ENCODE data around the gene TNMD.
A peak's percentile ranks its signal among the peaks of the same experiment; 100 is the strongest.

Gene TNMD

DNA sequence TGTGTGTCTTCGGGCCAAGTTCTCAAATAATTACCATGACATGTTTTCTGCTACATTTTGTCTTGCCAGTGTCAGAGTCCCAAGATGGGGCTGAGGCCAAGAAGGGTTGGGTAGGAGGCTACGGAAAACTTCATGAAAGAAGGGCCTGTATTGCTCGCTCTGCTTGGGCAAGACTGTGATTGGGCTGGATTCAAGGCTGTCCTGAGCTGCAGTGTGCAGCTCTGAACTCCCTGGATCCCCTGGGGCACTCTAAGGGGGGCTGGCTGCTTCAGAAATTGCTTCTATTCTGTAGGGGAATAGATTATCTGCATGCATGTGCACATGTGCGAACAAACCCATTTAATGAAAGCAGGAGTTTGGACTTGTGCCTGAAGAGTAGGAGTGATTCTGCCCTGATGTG, 38.3 kb downstream of the TNMD start:
- TF ChIP-seq, protein P1, sequence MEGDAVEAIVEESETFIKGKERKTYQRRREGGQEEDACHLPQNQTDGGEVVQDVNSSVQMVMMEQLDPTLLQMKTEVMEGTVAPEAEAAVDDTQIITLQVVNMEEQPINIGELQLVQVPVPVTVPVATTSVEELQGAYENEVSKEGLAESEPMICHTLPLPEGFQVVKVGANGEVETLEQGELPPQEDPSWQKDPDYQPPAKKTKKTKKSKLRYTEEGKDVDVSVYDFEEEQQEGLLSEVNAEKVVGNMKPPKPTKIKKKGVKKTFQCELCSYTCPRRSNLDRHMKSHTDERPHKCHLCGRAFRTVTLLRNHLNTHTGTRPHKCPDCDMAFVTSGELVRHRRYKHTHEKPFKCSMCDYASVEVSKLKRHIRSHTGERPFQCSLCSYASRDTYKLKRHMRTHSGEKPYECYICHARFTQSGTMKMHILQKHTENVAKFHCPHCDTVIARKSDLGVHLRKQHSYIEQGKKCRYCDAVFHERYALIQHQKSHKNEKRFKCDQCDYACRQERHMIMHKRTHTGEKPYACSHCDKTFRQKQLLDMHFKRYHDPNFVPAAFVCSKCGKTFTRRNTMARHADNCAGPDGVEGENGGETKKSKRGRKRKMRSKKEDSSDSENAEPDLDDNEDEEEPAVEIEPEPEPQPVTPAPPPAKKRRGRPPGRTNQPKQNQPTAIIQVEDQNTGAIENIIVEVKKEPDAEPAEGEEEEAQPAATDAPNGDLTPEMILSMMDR (IDR thresholded peaks at IDR 0.05; ENCODE audit: low read depth, low read length) = no peak
- DNase-seq (ENCODE audit: extremely low read depth, low read depth) = no peak

DNA sequence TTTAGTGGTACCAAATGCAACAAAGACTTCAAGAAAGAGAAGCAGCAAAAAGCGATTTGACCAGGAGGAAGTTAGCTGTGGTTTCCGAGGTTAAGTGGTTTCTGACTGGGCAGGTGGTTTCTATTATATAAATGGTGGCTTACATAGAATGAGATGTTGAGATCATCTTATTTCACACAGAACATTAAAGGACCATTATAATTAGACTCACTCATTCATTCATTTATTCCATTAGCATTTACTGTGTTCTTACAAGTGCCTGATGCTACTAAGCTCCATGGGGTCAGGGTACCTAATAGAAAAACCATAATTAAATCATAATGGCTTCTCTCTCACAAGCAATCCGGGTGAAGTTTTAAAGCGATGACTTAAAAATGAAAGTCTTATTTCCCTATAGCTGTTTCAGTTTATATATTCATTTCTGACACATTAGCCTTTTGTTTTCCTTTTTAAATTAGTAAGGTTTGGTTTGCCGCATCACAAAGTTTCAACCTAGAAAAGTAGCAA, 41.3 kb downstream of the TNMD start:
- TF ChIP-seq, protein P1 (IDR thresholded peaks at IDR 0.05; ENCODE audit: low read depth, low read length) = no peak
- DNase-seq (ENCODE audit: extremely low read depth, low read depth) = no peak

DNA sequence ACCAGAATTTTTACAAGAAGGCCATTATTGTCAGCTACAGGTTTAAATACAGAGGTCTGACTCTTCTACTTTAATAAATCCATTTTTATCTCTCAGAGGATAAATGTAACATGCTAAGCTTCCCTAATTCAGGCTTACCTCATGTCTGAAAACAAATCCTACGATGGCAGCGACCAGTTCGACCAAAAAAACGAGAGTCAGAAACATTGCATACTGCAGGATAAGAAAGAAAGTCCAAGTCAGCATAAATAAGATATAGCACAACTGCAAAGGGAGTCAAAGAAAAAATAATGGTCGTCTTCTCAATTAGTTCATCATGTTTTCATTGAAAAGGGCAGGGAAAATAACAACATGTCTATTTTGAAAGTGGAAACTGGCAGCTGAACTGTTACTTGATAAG, 50.3 kb downstream of the TNMD start:
- TF ChIP-seq, protein P1 (IDR thresholded peaks at IDR 0.05; ENCODE audit: low read depth, low read length) = no peak
- no peak for DNase-seq (ENCODE audit: extremely low read depth, low read depth)

DNA sequence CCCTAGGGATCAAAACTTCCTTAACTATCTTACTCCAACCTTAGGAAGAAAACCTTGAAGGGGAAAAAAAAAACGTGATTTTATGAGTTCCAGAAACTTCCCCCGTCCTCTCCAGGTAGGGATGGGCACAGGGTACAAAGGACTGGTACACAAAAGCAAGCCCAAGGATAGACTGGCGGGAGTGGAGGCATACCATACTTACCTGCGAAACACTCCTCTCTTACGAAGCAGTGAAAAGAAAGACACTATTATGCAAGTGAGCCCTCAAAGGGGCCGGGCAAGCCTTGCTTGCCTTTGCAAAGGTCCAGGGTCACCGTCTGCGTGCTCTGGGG, 51.2 kb downstream of the TNMD start:
- DNase-seq (ENCODE audit: extremely low read depth, low read depth) = no peak
- TF ChIP-seq, protein P1 (IDR thresholded peaks at IDR 0.05; ENCODE audit: low read depth, low read length) = no peak

DNA sequence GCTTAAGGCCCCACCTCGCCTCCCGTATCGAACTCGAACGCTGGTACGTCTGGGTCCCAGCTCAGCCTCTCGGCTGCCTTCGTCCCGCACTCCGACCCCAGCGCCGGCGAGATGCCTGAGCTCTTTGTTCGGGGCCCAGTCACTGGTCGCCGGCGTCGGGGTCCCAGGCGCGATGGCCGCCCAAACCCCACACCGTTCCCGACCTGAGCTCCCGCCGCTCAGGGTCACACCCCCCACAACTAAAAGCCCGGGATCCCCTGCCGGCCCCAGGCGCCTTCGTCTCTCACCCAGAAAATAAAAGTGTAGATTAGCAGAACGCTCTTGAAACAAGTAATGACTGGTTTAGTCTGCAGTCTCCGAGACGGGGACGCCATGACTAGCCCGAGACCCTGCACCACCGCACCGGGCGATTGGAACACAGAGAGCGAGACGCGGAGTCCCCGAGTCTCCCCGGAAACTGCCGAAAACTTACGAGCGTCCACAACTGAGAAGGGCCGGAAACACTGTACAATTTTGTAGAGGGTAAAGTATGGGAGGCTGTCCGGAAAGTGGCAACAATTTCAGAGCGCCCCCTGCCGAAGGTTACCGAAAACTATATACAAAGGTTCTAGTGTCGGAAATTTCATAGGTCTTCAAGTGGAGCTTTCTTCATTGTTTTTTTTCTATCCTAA, 51.7 kb downstream of the TNMD start, which contains the start of gene TSPAN6:
TSPAN6 (minus strand) TSS at position 486 of the 671 bp plus-strand sequence; CDS start at position 374, 112 bp downstream.
- TF ChIP-seq, protein P1 (IDR thresholded peaks at IDR 0.05; ENCODE audit: low read depth, low read length) = peak; percentile 50
- DNase-seq (ENCODE audit: extremely low read depth, low read depth) = peak; percentile 58

DNA sequence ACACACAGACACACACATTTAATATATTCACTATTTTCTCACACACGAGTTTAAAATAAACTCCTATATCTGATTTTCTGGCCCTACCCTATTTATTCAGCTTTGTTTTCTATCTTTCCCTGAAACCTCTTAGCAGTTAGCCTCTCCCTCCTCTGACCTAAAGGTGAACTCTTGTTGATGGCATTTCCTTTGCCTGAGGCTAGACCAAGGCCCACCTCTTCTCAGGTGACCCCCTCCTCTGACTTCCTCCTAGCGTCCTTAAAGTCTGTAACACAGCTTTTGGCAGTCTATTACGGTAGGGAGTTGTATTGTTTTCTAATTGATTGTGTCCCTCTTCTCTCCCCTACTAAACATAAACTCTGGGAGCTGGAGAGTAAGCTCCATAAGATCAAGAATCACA, 57.6 kb downstream of the TNMD start:
- TF ChIP-seq, protein P1 (IDR thresholded peaks at IDR 0.05; ENCODE audit: low read depth, low read length) = no peak
- DNase-seq (ENCODE audit: extremely low read depth, low read depth) = no peak

DNA sequence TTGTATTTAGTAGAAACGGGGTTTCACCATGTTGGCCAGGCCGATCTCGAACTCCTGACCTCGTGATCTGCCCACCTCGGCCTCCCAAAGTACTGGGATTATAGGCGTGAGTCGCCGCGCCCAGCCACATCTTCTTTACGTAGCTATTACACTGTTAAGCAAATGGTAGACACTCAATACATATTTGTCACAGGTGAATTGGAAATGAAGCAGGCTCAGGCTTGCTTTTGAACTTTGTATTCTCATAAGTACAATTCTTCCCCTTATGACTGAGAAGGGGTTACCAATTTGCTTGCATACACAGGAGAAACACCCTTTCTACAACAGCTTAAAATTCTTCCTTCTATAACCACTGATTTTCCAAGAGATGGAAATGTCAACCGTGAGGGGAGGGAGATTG, 58.5 kb downstream of the TNMD start:
- TF ChIP-seq, protein P1 (IDR thresholded peaks at IDR 0.05; ENCODE audit: low read depth, low read length) = no peak
- no peak for DNase-seq (ENCODE audit: extremely low read depth, low read depth)

Measured in AG09319 (cell line).